ENCODE data around the gene P3H4. TPM values are rescaled to one million over a fixed set of nuclear protein-coding genes. Genes with fewer than 3 reads are reported as not detected.
A peak's percentile ranks its signal among the peaks of the same experiment; 100 is the strongest.

P3H4 gene
- total and polyA plus RNA-seq, 10 of the 15 experiments (the other 5 are each of a cell fraction or from before 2014, with no cell fraction given), result 0.32 to 1.1 (median 0.64) TPM; not detected in 1

GRCh38 chr17:41816637-41817320, 5.0 kb upstream of the P3H4 start:
- H3K4me1 ChIP-seq (ENCODE audit: control insufficient read depth, insufficient read depth, low read length), result peaks cover 15% of the 10 kb centered on the region
- no peak overlapping the region for H3K4me3 ChIP-seq
- DNase-seq (ENCODE audit: low read depth, low spot score), result no peak
- no TSS peak for BruUV-seq (replicated peaks)
- no peak overlapping the region for H3K4me2 ChIP-seq (ENCODE audit: control insufficient read depth, insufficient read depth)
- no peak for ATAC-seq
- in situ Hi-C loops (cut with MboI) (no loop called here), intact Hi-C loops (cut with micrococcal nuclease; ENCODE audit: unreplicated experiment) (no loop called here)
- no peak overlapping the region for H3K27ac ChIP-seq (ENCODE audit: control insufficient read depth, insufficient read depth)
- RAD21 ChIA-PET (ENCODE audit: unreplicated experiment), result no interaction called here
- CTCF ChIA-PET, result no interaction called here
- WGBS (ENCODE audit: insufficient coverage, insufficient replicate concordance, low lambda C conversion rate, missing lambda C conversion rate), result 72% methylated on average over 23 of the region's 23 CpGs
- POLR2A ChIA-PET, result interaction anchor here (0.6 kb wide), 1 partner anchor 198 kb away, joined by 4 read pairs; no protein-coding TSS in a partner anchor
- no peaks in the 10 kb centered on the region for H3K9me3 ChIP-seq (replicated peaks; ENCODE audit: control insufficient read depth, insufficient read depth, low read length)
- H3K36me3 ChIP-seq (ENCODE audit: control insufficient read depth in 2 of 2, insufficient read depth in 2 of 2, low read length in 1 of 2), result no peaks in the 10 kb centered on the region
- H3K9ac ChIP-seq (ENCODE audit: control insufficient read depth, insufficient read depth, low read length), result no peak overlapping the region
- FAIRE-seq, result no peak
- H4K20me1 ChIP-seq (ENCODE audit: control insufficient read depth, insufficient read depth), result no peaks in the 10 kb centered on the region; the same call in 1 of the 2 replicates
- H3K79me2 ChIP-seq (ENCODE audit: control insufficient read depth, insufficient read depth, low read length), result no peaks in the 10 kb centered on the region
- TF ChIP-seq TCF3 (IDR thresholded peaks at IDR 0.05; ENCODE audit: borderline replicate concordance, insufficient read depth, low read depth, low read length), result peak; percentile 18; the same call in 1 of the 2 replicates
- TF ChIP-seq ZBTB11 (CRISPR knock-in tag; IDR thresholded peaks at IDR 0.05), result no peak
- no peak overlapping the region for H2AFZ ChIP-seq (ENCODE audit: control insufficient read depth, low read depth, low read length)
- peaks cover 0 to 7% of the 10 kb centered on the region in 2 experiments; a peak in 2 of 4 replicates for H3K27me3 ChIP-seq (replicated peaks in 1 of 2; ENCODE audit: control insufficient read depth in 2 of 2, insufficient read depth in 2 of 2, low read length in 1 of 2)
- SMC1A ChIA-PET (ENCODE audit: uncharacterized antibody, unreplicated experiment), result no interaction called here

All from GM12878 (cell line).